Endothelial cell of umbilical vein (primary cell): ENCODE measurements around the gene LHX6. TPM values are rescaled to one million over a fixed set of nuclear protein-coding genes. Genes with fewer than 3 reads are reported as not detected.

Source experiments
- BruUV-seq: library from RNA; stranded (reverse); fragments of 400-500 nt; replicated peaks from 2 replicates; lab custom pipeline; 2021; lab: Mats Ljungman, UMichigan
- CTCF ChIA-PET: fragments of 300-600, 350-600 bp; sonication (Branson Sonifier 250); formaldehyde crosslinking; loops from one replicate; lab custom pipeline; 2021; ENCODE audit warnings: antibody characterized with exemption, inconsistent platforms; lab: Charles Lee
- POLR2A ChIA-PET: fragments of 300-600, 350-600 bp; sonication (Branson Sonifier 250); formaldehyde crosslinking; loops from one replicate; lab custom pipeline; 2021; ENCODE audit warnings: antibody characterized with exemption, inconsistent platforms; lab: Charles Lee
- DNase-seq: peaks from one replicate; pipeline ENCODE4 v3.0.0-alpha.2; 2011; ENCODE audit warnings: low read depth, low spot score
- FAIRE-seq: peaks from 2 replicates; lab custom pipeline; 2011; peaks lifted over from hg19 to GRCh38; lab: Jason Lieb, UNC
- H2AFZ ChIP-seq: 2 replicates; pipeline ENCODE4 v1.6.0; 2012; ENCODE audit warnings: low read depth, low read length, control low read depth, inconsistent platforms
- H3K27ac ChIP-seq: 2 replicates; pipeline ENCODE4 v1.5.1; 2011; ENCODE audit warnings: low read depth, mild to moderate bottlenecking, control low read depth, low read length, moderate library complexity; ENCODE audit not compliant: insufficient read depth
- H3K27me3 ChIP-seq, 2 experiments: 2 replicates each; pipeline versions ENCODE4 v1.6.0 to v1.6.1; 2011; ENCODE audit warnings: low read length in 2 of 2, mixed read lengths in 1 of 2; ENCODE audit not compliant: control insufficient read depth in 2 of 2, insufficient read depth in 2 of 2
- H3K36me3 ChIP-seq, 2 experiments: 2 replicates in 1 of 2; 3 replicates in 1 of 2; pipeline ENCODE4 v1.5.1; 2011; ENCODE audit warnings: low read length in 2 of 2, mild to moderate bottlenecking in 1 of 2, moderate library complexity in 1 of 2; ENCODE audit not compliant: control insufficient read depth in 2 of 2, insufficient read depth in 2 of 2; ENCODE audit errors: extremely low read depth in 1 of 2
- H3K4me1 ChIP-seq: 3 replicates; pipeline ENCODE4 v1.5.1; 2011; ENCODE audit warnings: mild to moderate bottlenecking, low read length; ENCODE audit not compliant: control insufficient read depth, insufficient read depth; ENCODE audit errors: extremely low read depth
- H3K4me2 ChIP-seq: 2 replicates; pipeline ENCODE4 v1.6.1; 2011; ENCODE audit warnings: low read length, control low read depth, mixed read lengths; ENCODE audit not compliant: insufficient read depth
- H3K4me3 ChIP-seq, 3 experiments: fragments of 200-600 bp in 1 of 3; sonication (generic), shearing (Covaris generic) in 1 of 3; replicated peaks in 1 of 3; 2 replicates each; pipeline ENCODE4 v1.5.1; 2011 to 2016; ENCODE audit warnings: control low read depth in 3 of 3, low read length in 3 of 3, mild to moderate bottlenecking in 2 of 3, inconsistent platforms in 1 of 3, low read depth in 1 of 3, moderate library complexity in 1 of 3; ENCODE audit not compliant: insufficient read depth in 1 of 3
- H3K79me2 ChIP-seq: 2 replicates; pipeline ENCODE4 v1.6.0; 2012; ENCODE audit warnings: low read length, inconsistent platforms; ENCODE audit not compliant: control insufficient read depth, insufficient read depth
- H3K9ac ChIP-seq: replicated peaks from 2 replicates; pipeline ENCODE3; 2011; ENCODE audit warnings: low read length, control low read depth; ENCODE audit not compliant: insufficient read depth; ENCODE audit errors: extremely low read depth
- H3K9me1 ChIP-seq: replicated peaks from 3 replicates; pipeline ENCODE4 v1.6.0; 2011; ENCODE audit warnings: mild to moderate bottlenecking, low read length; ENCODE audit not compliant: control insufficient read depth, insufficient read depth; ENCODE audit errors: extremely low read depth
- H3K9me3 ChIP-seq: replicated peaks from 2 replicates; pipeline ENCODE4 v1.5.1; 2012; ENCODE audit warnings: low read length, inconsistent platforms; ENCODE audit not compliant: control insufficient read depth, insufficient read depth
- H4K20me1 ChIP-seq: replicated peaks from 2 replicates; pipeline ENCODE3; 2011; ENCODE audit warnings: mild to moderate bottlenecking, low read length; ENCODE audit not compliant: control insufficient read depth, insufficient read depth; ENCODE audit errors: extremely low read depth
- CTCF ChIP-seq, 2 donors: IDR thresholded peaks; 1 replicate in 1 of 2; 2 replicates in 1 of 2; pipeline ENCODE4 v1.5.1; 2011; ENCODE audit warnings: low read length in 2 of 2, mild to moderate bottlenecking in 2 of 2, moderate library complexity in 2 of 2, control low read depth in 1 of 2, inconsistent platforms in 1 of 2, low read depth in 1 of 2; ENCODE audit not compliant: insufficient read depth in 1 of 2; ENCODE audit errors: extremely low read depth in 1 of 2
- EZH2 ChIP-seq: IDR thresholded peaks from 2 replicates; pipeline ENCODE4 v1.6.1; 2012; ENCODE audit warnings: borderline replicate concordance, low read depth, mild to moderate bottlenecking, moderate library complexity, low read length, inconsistent platforms; ENCODE audit not compliant: severe bottlenecking
- FOS ChIP-seq: IDR thresholded peaks from 2 replicates; pipeline ENCODE4 v1.6.1; 2011; ENCODE audit warnings: mild to moderate bottlenecking, low read length, moderate library complexity, borderline replicate concordance; ENCODE audit not compliant: insufficient read depth
- GATA2 ChIP-seq: IDR thresholded peaks from 2 replicates; pipeline ENCODE4 v1.7.0; 2011; ENCODE audit warnings: low read depth, mild to moderate bottlenecking, moderate library complexity, mixed read lengths, low read length; ENCODE audit not compliant: insufficient read length, insufficient read depth
- JUN ChIP-seq: IDR thresholded peaks from 2 replicates; pipeline ENCODE4 v1.6.1; 2011; ENCODE audit warnings: borderline replicate concordance, low read depth; ENCODE audit not compliant: insufficient read length, insufficient read depth
- MAX ChIP-seq: IDR thresholded peaks from 2 replicates; pipeline ENCODE4 v1.6.1; 2011; ENCODE audit not compliant: insufficient read depth, insufficient read length
- MYC ChIP-seq: IDR thresholded peaks from one replicate; pipeline ENCODE4 v1.6.1; 2011; ENCODE audit warnings: mild to moderate bottlenecking, low read depth, low read length
- POLR2A ChIP-seq: IDR thresholded peaks from 2 replicates; pipeline ENCODE4 v1.6.1; 2012; ENCODE audit warnings: low read depth, mild to moderate bottlenecking, control low read depth, low read length
- POLR2AphosphoS5 ChIP-seq: IDR thresholded peaks from 2 replicates; pipeline ENCODE4 v1.6.1; 2012; ENCODE audit warnings: low read depth, mild to moderate bottlenecking, control low read depth, low read length, moderate library complexity; ENCODE audit not compliant: insufficient read depth
- dilution Hi-C: fragments of 300-500 bp; cut with MboI; formaldehyde crosslinking; loops from one replicate; pipeline ENCODE4 v1.15.0; 2019; ENCODE audit warnings: low sequenced_read_pairs; ENCODE audit not compliant: extremely low pct_ligation_motif_present
- intact Hi-C: fragments of 100-400 bp; cut with micrococcal nuclease; formaldehyde crosslinking; loops from one replicate; pipeline ENCODE4 v1.10.0; 2022
- polyA plus RNA-seq, 4 experiments: library from polyadenylated mRNA; depleted of rRNA in 3 of 4; stranded (reverse) in 3 of 4; unstranded in 1 of 4; fragments of >200 nt; gene quantifications; 2 replicates each; pipeline versions ENCODE4 v1.2.1 to v1.2.3, GENCODE V29; 2011 to 2012; ENCODE audit warnings: missing spikeins in 1 of 4
- total RNA-seq: library from RNA; stranded (reverse); gene quantifications from 2 replicates; pipeline ENCODE4 v1.2.3, GENCODE V29; 2021

The LHX6 gene
- total and polyA plus RNA-seq, 2 donors (not counting 3 experiments of a cell fraction or from before 2014, with no cell fraction given) = 2.4 to 18.4 TPM

DNA sequence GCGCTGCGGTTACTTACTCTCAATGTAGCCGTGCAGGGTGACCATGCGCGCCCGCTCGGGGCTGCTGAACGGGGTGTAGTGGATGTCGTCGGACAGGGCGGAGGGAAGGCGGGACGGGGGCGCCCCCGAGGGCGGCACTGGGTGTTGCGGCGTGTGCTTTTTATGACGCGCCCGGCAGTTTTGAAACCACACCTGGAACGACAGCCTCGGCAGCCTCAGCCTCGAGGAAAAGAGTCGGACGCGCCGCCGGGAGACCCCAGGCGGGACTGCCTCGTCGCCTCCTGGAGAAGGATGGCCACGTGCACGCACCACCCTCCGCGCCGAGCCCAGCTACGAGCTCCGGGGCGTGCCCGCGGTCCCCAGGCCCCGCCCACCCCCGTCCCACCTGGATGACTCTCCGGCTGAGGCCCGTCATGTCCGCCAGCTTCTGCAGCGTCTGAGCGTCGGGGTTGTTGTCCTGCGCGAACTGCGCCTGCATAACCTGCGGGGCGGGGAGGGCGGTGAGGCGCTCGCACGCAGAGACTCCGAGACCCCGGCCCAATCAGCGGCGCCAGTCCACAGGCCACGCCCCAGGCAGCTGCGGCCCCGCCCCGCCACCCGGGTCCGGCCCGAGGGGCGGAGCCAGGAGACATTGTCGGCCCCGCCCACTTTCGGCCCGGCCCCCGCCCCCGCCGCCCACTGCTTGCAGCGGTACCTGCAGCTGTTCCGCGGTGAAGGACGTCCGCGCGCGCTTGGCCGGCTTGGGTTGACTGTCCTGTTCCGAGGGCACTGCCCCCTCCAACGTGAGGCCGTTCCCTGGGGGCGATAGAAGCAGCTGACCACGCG is 15.0 kb downstream of the LHX6 start:
- H3K79me2 ChIP-seq = no peaks in the 10 kb centered on the region
- H3K9me1 ChIP-seq = no peaks in the 10 kb centered on the region
- no peak overlapping the region for H3K9ac ChIP-seq
- no peaks in the 10 kb centered on the region for H3K36me3 ChIP-seq
- no peaks in the 10 kb centered on the region for H4K20me1 ChIP-seq
- FAIRE-seq (no peak), DNase-seq (no peak)
- no peaks in the 10 kb centered on the region for H3K9me3 ChIP-seq
- BruUV-seq = no TSS peak
- no peak overlapping the region for H3K27ac ChIP-seq
- dilution Hi-C loops (no loop called here), intact Hi-C loops (no loop called here)
- TF ChIP-seq GATA2 (no peak), JUN (no peak), POLR2AphosphoS5 (no peak), POLR2A (no peak), MAX (no peak), MYC (no peak), FOS (no peak), CTCF (IDR thresholded peaks at IDR 0.05; ENCODE audit: extremely low read depth in 1 of 2, insufficient read depth in 1 of 2, low read depth in 1 of 2, low read length in 2 of 2) (no peak), EZH2 (no peak)
- no peak overlapping the region for H3K4me2 ChIP-seq
- H2AFZ ChIP-seq = no peak overlapping the region
- POLR2A ChIA-PET = no interaction called here
- H3K27me3 ChIP-seq = peaks cover 5 to 33% of the 10 kb centered on the region in 2 experiments
- CTCF ChIA-PET = interaction anchor here (0.7 kb wide), 1 partner anchor 22 kb away, joined by 3 read pairs; no protein-coding TSS in a partner anchor
- peaks cover 2% of the 10 kb centered on the region for H3K4me1 ChIP-seq
- no peak overlapping the region for H3K4me3 ChIP-seq
